Right lobe of liver (tissue), 4 donors: ENCODE results near the gene INKA1.

ENCODE experiments used
- POLR2A ChIP-seq: fragments of 450-650 bp; IDR thresholded peaks from one replicate; pipeline ENCODE4 v1.6.1; 2017; ENCODE audit warnings: antibody characterized with exemption, mild to moderate bottlenecking
- TF ChIP-seq, protein P1 (sequence below), 4 donors: fragments of 200-600 bp in 3 of 4; fragments of 450-650 bp in 1 of 4; IDR thresholded peaks; one replicate each; pipeline versions ENCODE4 v1.5.1 to v1.8.0; 2016 to 2022; ENCODE audit warnings: antibody characterized with exemption in 4 of 4, mild to moderate bottlenecking in 2 of 4
- donor health status: DM: no; HTN: no; CAD: no.
- donor health status: DM: no; HTN: no; CAD: no.
- donor health status: DM: no; HTN: yes; CAD: no.

DNA sequence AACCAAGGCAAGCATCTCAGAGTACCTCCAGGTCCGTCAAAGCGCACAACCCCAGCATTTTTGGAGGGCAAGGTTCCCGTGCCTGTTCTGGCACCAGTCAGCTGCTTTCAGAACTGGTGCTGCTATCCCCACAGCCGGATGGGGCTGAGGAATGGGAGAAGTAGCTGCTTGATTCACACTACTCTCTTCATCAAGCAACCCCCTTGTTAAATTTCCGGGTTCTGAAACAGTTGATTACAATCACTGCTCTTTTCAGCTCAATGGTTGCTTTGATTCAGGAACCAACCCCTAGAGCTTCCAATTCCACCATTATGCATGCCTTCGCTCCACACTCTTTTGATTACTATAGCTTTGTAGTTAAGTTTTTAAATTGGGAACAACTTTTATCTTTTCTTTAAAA, 23.0 kb downstream of the INKA1 start:
- TF ChIP-seq, protein P1, sequence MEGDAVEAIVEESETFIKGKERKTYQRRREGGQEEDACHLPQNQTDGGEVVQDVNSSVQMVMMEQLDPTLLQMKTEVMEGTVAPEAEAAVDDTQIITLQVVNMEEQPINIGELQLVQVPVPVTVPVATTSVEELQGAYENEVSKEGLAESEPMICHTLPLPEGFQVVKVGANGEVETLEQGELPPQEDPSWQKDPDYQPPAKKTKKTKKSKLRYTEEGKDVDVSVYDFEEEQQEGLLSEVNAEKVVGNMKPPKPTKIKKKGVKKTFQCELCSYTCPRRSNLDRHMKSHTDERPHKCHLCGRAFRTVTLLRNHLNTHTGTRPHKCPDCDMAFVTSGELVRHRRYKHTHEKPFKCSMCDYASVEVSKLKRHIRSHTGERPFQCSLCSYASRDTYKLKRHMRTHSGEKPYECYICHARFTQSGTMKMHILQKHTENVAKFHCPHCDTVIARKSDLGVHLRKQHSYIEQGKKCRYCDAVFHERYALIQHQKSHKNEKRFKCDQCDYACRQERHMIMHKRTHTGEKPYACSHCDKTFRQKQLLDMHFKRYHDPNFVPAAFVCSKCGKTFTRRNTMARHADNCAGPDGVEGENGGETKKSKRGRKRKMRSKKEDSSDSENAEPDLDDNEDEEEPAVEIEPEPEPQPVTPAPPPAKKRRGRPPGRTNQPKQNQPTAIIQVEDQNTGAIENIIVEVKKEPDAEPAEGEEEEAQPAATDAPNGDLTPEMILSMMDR (IDR thresholded peaks at IDR 0.05), result no peak
- no peak for TF ChIP-seq POLR2A
